ENCODE measurements around the gene ZNF341.

Gene ZNF341

DNA sequence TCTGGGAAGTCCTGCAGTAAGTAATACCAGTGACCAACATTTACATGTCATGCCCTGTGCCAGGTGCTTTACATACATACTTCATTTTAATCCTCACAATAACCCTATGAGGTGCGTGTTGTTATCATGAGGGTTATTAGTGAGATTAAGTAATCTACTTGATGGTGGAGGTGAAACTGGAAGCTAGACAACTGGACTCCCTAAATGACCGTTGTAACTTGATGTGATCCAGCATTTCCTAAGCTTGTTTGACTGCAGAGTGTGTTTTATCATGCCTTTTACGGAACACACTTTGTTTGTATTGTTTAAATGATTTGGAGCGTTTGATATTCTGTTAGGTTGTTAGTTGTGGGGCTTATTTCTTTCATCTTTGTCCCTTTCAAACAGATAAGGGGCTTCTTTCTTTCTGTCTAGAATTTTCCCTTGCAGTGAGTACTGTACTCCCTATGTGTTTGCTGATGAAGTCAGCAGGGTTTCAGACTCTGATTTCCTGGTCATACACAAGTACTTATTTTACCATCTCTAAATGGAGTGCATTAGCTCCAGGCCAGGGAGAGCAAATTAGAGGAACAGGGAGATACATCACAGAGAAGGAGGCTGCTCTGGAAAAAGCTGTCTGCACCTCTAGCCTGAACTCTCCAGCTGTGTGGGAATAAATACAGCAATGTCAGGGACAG lies 109.1 kb downstream of the ZNF341 start:
- no peak for DNase-seq

DNA sequence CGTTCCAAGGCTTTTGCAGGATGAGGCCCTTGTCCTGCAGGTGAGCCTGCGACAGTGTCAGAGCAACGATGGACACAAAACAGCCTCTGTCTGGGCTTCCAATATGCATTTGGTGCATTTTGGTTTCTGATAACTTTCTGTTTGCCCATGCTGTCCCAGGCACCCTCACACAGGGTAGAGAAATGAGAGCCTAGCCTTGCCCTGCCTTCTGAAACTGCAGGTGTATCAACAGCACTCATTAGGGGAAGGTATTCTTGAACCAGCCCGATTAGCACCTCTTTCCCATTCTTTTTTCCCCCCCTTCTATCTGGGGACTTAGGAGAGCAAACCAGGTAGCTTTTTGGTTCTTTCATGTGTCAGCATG lies 109.6 kb downstream of the ZNF341 start:
- DNase-seq: no peak

Measured in nucleus accumbens (tissue), 56 donors.